ENCODE measurements around the gene COQ6. TPM values are rescaled to one million over a fixed set of nuclear protein-coding genes. Genes with fewer than 3 reads are reported as not detected.

The COQ6 gene
- total and polyA plus RNA-seq, 2 of the 8 experiments (the other 6 are each of a cell fraction or from before 2014, with no cell fraction given): 9.5 to 15.5 TPM

DNA sequence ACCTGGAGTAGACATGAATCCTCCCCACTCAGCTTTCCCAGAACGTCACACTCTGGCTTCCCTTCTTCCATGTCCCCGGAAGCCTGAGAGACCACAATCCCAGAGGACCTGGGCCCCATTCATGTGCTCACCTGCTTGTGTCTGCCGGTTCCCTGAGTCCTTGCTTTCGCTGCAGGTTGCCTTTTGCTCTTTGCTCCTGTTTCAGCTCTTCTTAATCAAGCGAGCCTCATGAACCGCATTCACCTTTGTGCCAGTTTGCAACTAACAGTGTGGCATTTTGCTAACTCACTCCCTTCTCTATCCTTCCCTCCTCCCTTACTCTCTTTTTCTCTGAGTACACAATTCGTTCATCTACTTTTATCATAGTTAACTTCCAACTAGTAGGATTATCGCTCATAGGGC is 45.9 kb downstream of the COQ6 start:
- Histone ChIP-seq H3K36me3 (ENCODE audit: control insufficient read depth in 2 of 4, insufficient read depth in 4 of 4, low read length in 3 of 4) (no peaks in the 10 kb centered on the region), H3K56ac (replicated peaks; ENCODE audit: insufficient read length, low read depth, low read length) (no peak overlapping the region), H2BK15ac (ENCODE audit: low read length) (no peak overlapping the region), H3K23ac (ENCODE audit: insufficient read length) (no peak overlapping the region), H3K23me2 (ENCODE audit: low read depth, low read length) (no peaks in the 10 kb centered on the region), H3K4ac (replicated peaks; ENCODE audit: insufficient read length, low read depth, low read length) (no peak overlapping the region), H3K79me2 (ENCODE audit: control insufficient read depth in 1 of 2, insufficient read depth in 2 of 2, low read length in 2 of 2) (no peaks in the 10 kb centered on the region), H4K8ac (ENCODE audit: extremely low read depth, insufficient read depth, low read length) (no peak overlapping the region), H3K79me1 (ENCODE audit: low read depth, low read length) (no peaks in the 10 kb centered on the region), H2BK120ac (replicated peaks; ENCODE audit: low read depth, low read length) (no peak overlapping the region), H3K14ac (ENCODE audit: insufficient read length) (no peak overlapping the region), H3K4me2 (ENCODE audit: insufficient read depth in 1 of 2, low read depth in 2 of 2, low read length in 2 of 2) (no peak overlapping the region), H2BK20ac (ENCODE audit: low read length) (no peak overlapping the region), H3K18ac (ENCODE audit: extremely low read depth, low read length) (no peak overlapping the region), H3K9me3 (ENCODE audit: insufficient read depth in 2 of 2, low read depth in 1 of 2, low read length in 1 of 2) (no peaks in the 10 kb centered on the region), H3K4me1 (replicated peaks in 1 of 4; ENCODE audit: control insufficient read depth in 3 of 4, insufficient read depth in 4 of 4, low read length in 3 of 4) (no peaks in the 10 kb centered on the region), H3K9ac (replicated peaks in 1 of 4; ENCODE audit: extremely low read depth in 1 of 4, low read depth in 3 of 4, low read length in 3 of 4) (no peak overlapping the region), H4K20me1 (replicated peaks in 1 of 2; ENCODE audit: control insufficient read depth in 1 of 2, insufficient read depth in 2 of 2, low read length in 2 of 2) (no peaks in the 10 kb centered on the region), H3K4me3 (ENCODE audit: extremely low read depth in 1 of 4, insufficient read depth in 2 of 4, low read depth in 3 of 4, low read length in 4 of 4) (no peak overlapping the region), H4K91ac (replicated peaks; ENCODE audit: insufficient read length, low read length) (no peak overlapping the region), H3K27ac (ENCODE audit: low read depth, low read length) (no peak overlapping the region), H3K27me3 (replicated peaks in 1 of 4; ENCODE audit: control insufficient read depth in 3 of 4, extremely low read depth in 1 of 4, insufficient read depth in 3 of 4, low read length in 3 of 4) (no peaks in the 10 kb centered on the region), H4K5ac (ENCODE audit: insufficient read length, low read depth, low read length) (no peak overlapping the region), H2AK5ac (ENCODE audit: low read depth, low read length) (no peak overlapping the region), H2BK5ac (ENCODE audit: low read depth, low read length) (no peak overlapping the region), H2BK12ac (ENCODE audit: low read depth, low read length) (no peak overlapping the region), H2AFZ (ENCODE audit: low read length) (no peak overlapping the region)
- DNase-seq (ENCODE audit: low read depth in 1 of 2, low spot score in 2 of 2): no peak
- ChIA-PET POLR2A (ENCODE audit: partially characterized antibody) (interaction anchor here (0.6 to 1.5 kb wide), 2 partner anchors 20 to 419 kb away, joined by 3 to 5 read pairs; no protein-coding TSS in a partner anchor), CTCF (ENCODE audit: partially characterized antibody) (interaction anchor here (0.6 to 1.2 kb wide), 3 partner anchors 36 to 432 kb away, joined by 3 read pairs; no protein-coding TSS in a partner anchor)
- FAIRE-seq: no peak
- TF ChIP-seq BACH1 (IDR thresholded peaks at IDR 0.05; ENCODE audit: low read length): no peak
- no peak for TF ChIP-seq MAFK (IDR thresholded peaks at IDR 0.05; ENCODE audit: low read depth, low read length)
- TF ChIP-seq EP300 (IDR thresholded peaks at IDR 0.05; ENCODE audit: borderline replicate concordance in 1 of 2, low read depth in 2 of 2, low read length in 2 of 2): no peak
- no peak for TF ChIP-seq CTBP2 (IDR thresholded peaks at IDR 0.05; ENCODE audit: borderline replicate concordance, insufficient read depth, insufficient read length, low read length)
- no peak for TF ChIP-seq HDAC6 (IDR thresholded peaks at IDR 0.05; ENCODE audit: low read depth, low read length)
- TF ChIP-seq RXRA (IDR thresholded peaks at IDR 0.05; ENCODE audit: insufficient read depth, low read depth, low read length): no peak
- TF ChIP-seq KDM5A (IDR thresholded peaks at IDR 0.05; ENCODE audit: low read length): no peak
- no peak for TF ChIP-seq SRF (IDR thresholded peaks at IDR 0.05; ENCODE audit: low read depth, low read length)
- no peak for TF ChIP-seq RBBP5 (IDR thresholded peaks at IDR 0.05; ENCODE audit: borderline replicate concordance, low read depth, low read length)
- TF ChIP-seq BRCA1 (IDR thresholded peaks at IDR 0.05; ENCODE audit: low read depth, low read length): no peak
- no peak for TF ChIP-seq TCF12 (IDR thresholded peaks at IDR 0.05; ENCODE audit: low read depth, low read length)
- 87% methylated on average over 8 of the region's 8 CpGs; no CpG with 5 or more reads in 1 of the 2 experiments for WGBS, 2 experiments (ENCODE audit: extremely low coverage in 1 of 2, insufficient coverage in 1 of 2, insufficient read length in 1 of 2, insufficient replicate concordance in 2 of 2, low coverage in 1 of 2, low lambda C conversion rate in 2 of 2, missing lambda C conversion rate in 1 of 2)
